ENCODE data around the gene COL24A1.

The COL24A1 gene

GRCh38 chr1:86015375-86015774 lies 141.2 kb downstream of the COL24A1 start:
- DNase-seq, result no peak
- H3K36me3 ChIP-seq (ENCODE audit: control insufficient read depth, insufficient read depth, low read length), result no peaks in the 10 kb centered on the region
- no peaks in the 10 kb centered on the region for H3K9me3 ChIP-seq (ENCODE audit: control insufficient read depth, low read length)
- H3K27ac ChIP-seq (ENCODE audit: insufficient read depth, low read length, poor library complexity, severe bottlenecking), result no peak overlapping the region
- H3K27me3 ChIP-seq (replicated peaks; ENCODE audit: control insufficient read depth, insufficient read depth, low read length, poor library complexity, severe bottlenecking), result no peaks in the 10 kb centered on the region
- no peaks in the 10 kb centered on the region for H3K4me1 ChIP-seq (ENCODE audit: control insufficient read depth, insufficient read depth, low read length, poor library complexity, severe bottlenecking)
- H3K4me3 ChIP-seq (ENCODE audit: insufficient read depth, low read depth, low read length, poor library complexity, severe bottlenecking), result no peak overlapping the region

DNA sequence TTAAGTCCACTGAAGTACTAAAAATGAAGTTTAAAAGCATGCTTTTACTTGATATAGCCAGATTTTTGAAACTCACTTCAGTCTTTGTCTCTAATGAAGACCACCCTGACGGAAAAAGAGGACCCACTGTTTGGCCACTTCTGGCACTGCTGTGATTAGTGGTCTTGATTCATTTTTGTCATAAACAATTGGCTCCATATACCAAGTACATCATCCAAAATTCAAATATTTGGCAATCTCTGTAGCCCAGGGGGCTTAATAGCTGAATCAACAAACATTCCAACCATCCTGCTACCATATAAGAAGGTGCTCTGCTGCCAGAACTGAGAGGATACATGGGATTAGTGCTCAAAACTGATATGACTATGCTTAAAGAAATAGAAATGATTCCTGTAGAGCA lies 156.0 kb downstream of the COL24A1 start:
- Histone ChIP-seq H3K4me3 (ENCODE audit: insufficient read depth, low read depth, low read length, poor library complexity, severe bottlenecking) (no peak overlapping the region), H3K4me1 (ENCODE audit: control insufficient read depth, insufficient read depth, low read length, poor library complexity, severe bottlenecking) (no peaks in the 10 kb centered on the region), H3K36me3 (ENCODE audit: control insufficient read depth, insufficient read depth, low read length) (no peaks in the 10 kb centered on the region), H3K27me3 (replicated peaks; ENCODE audit: control insufficient read depth, insufficient read depth, low read length, poor library complexity, severe bottlenecking) (no peaks in the 10 kb centered on the region), H3K27ac (ENCODE audit: insufficient read depth, low read length, poor library complexity, severe bottlenecking) (no peak overlapping the region), H3K9me3 (ENCODE audit: control insufficient read depth, low read length) (no peaks in the 10 kb centered on the region)
- no peak for DNase-seq

DNA sequence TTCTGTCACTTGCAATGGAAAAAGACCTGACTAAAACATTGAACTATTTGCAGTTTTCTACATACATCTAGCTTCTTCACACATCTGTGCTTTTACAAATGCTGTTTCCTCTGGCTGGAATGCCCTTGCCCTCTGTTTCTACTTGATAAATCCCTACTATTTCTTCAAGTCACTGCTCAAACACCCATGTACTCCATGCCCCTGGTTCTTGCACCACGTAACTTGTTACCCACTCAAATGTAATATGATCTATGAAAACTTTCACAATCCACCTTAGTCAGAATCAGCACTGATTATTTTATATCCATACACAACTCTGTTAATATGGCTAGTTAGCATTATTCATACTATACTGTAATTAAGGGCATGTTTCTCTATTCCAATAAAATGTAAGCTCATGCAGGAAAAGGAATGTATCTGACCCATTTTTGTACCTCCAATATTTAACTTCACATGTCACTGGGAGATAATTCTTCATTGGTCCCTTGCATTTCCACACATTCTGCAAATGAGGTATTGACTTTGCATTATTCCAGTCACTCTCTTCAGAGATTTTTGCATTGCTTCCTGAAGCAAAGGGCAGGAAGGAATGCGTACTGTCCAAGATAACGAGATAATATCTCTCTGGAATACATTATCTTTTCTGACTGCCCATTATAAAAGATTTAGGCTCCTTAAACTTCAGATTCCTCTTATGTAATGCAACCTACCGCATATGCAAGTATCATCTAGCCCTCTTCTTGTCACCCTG lies 158.3 kb downstream of the COL24A1 start:
- no peaks in the 10 kb centered on the region for H3K36me3 ChIP-seq (ENCODE audit: control insufficient read depth, insufficient read depth, low read length)
- H3K4me3 ChIP-seq (ENCODE audit: insufficient read depth, low read depth, low read length, poor library complexity, severe bottlenecking), result no peak overlapping the region
- H3K9me3 ChIP-seq (ENCODE audit: control insufficient read depth, low read length), result no peaks in the 10 kb centered on the region
- H3K27ac ChIP-seq (ENCODE audit: insufficient read depth, low read length, poor library complexity, severe bottlenecking), result no peak overlapping the region
- H3K27me3 ChIP-seq (replicated peaks; ENCODE audit: control insufficient read depth, insufficient read depth, low read length, poor library complexity, severe bottlenecking), result no peaks in the 10 kb centered on the region
- no peaks in the 10 kb centered on the region for H3K4me1 ChIP-seq (ENCODE audit: control insufficient read depth, insufficient read depth, low read length, poor library complexity, severe bottlenecking)
- no peak for DNase-seq

- Histone ChIP-seq H3K27ac (ENCODE audit: insufficient read depth, low read length, poor library complexity, severe bottlenecking) (no peak overlapping the region), H3K4me1 (ENCODE audit: control insufficient read depth, insufficient read depth, low read length, poor library complexity, severe bottlenecking) (no peaks in the 10 kb centered on the region), H3K9me3 (ENCODE audit: control insufficient read depth, low read length) (no peaks in the 10 kb centered on the region), H3K36me3 (ENCODE audit: control insufficient read depth, insufficient read depth, low read length) (no peaks in the 10 kb centered on the region), H3K4me3 (ENCODE audit: insufficient read depth, low read depth, low read length, poor library complexity, severe bottlenecking) (no peak overlapping the region), H3K27me3 (replicated peaks; ENCODE audit: control insufficient read depth, insufficient read depth, low read length, poor library complexity, severe bottlenecking) (no peaks in the 10 kb centered on the region)
- DNase-seq, result no peak
Observed at GRCh38 chr1:85992791-85993190, 163.8 kb downstream of the COL24A1 start.

DNA sequence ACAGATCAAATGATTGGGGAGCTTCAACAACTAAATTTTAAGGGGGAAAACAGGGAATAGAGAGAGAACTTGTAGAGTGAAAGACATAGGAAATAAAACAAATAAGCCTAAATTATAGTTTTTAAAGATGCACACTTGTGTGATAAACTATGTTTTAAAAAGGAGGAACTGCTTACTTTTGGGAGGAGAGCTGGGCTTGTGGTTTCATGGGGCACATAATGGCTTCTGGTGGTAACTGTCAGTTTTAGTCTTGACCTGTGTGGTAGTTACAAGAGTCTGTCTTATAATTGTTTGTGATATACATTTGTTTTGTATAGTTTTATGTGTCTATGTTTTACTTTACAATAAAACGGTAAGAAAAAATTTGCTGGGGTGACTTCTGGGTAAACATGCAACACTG lies 165.3 kb downstream of the COL24A1 start:
- Histone ChIP-seq H3K4me1 (ENCODE audit: control insufficient read depth, insufficient read depth, low read length, poor library complexity, severe bottlenecking) (no peaks in the 10 kb centered on the region), H3K4me3 (ENCODE audit: insufficient read depth, low read depth, low read length, poor library complexity, severe bottlenecking) (no peak overlapping the region), H3K27ac (ENCODE audit: insufficient read depth, low read length, poor library complexity, severe bottlenecking) (no peak overlapping the region)

DNA sequence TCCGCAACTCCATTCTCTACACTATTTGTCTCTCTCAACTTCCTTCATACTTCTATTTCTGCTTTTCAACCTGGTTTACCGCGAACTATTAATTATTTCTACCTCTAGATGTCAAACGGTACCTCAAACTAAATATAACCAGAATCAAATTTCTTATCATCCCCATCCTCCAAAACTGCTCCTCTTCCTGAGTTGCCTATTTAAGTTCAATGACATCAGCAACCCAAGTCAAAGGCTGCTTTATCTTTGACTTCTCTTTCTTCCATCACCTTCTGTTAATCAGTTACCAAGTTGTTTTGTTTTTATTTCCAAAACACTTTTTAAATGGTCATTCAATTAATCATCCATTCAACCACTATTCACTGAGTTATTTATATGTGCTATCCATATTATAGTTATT lies 171.9 kb downstream of the COL24A1 start:
- H3K36me3 ChIP-seq (ENCODE audit: control insufficient read depth, insufficient read depth, low read length), result no peaks in the 10 kb centered on the region
- H3K9me3 ChIP-seq (ENCODE audit: control insufficient read depth, low read length), result no peaks in the 10 kb centered on the region
- DNase-seq, result no peak
- H3K27ac ChIP-seq (ENCODE audit: insufficient read depth, low read length, poor library complexity, severe bottlenecking), result no peak overlapping the region
- no peaks in the 10 kb centered on the region for H3K27me3 ChIP-seq (replicated peaks; ENCODE audit: control insufficient read depth, insufficient read depth, low read length, poor library complexity, severe bottlenecking)
- H3K4me3 ChIP-seq (ENCODE audit: insufficient read depth, low read depth, low read length, poor library complexity, severe bottlenecking), result no peak overlapping the region
- H3K4me1 ChIP-seq (ENCODE audit: control insufficient read depth, insufficient read depth, low read length, poor library complexity, severe bottlenecking), result no peaks in the 10 kb centered on the region

More for the DNA sequence above, 165.3 kb downstream of the COL24A1 start:
- DNase-seq, result no peak
- Histone ChIP-seq H3K9me3 (ENCODE audit: control insufficient read depth, low read length) (no peaks in the 10 kb centered on the region), H3K36me3 (ENCODE audit: control insufficient read depth, insufficient read depth, low read length) (no peaks in the 10 kb centered on the region), H3K27me3 (replicated peaks; ENCODE audit: control insufficient read depth, insufficient read depth, low read length, poor library complexity, severe bottlenecking) (no peaks in the 10 kb centered on the region)

GRCh38 chr1:85983316-85983715 lies 173.3 kb downstream of the COL24A1 start:
- no peak for DNase-seq
- H3K4me3 ChIP-seq (ENCODE audit: insufficient read depth, low read depth, low read length, poor library complexity, severe bottlenecking), result no peak overlapping the region

DNA sequence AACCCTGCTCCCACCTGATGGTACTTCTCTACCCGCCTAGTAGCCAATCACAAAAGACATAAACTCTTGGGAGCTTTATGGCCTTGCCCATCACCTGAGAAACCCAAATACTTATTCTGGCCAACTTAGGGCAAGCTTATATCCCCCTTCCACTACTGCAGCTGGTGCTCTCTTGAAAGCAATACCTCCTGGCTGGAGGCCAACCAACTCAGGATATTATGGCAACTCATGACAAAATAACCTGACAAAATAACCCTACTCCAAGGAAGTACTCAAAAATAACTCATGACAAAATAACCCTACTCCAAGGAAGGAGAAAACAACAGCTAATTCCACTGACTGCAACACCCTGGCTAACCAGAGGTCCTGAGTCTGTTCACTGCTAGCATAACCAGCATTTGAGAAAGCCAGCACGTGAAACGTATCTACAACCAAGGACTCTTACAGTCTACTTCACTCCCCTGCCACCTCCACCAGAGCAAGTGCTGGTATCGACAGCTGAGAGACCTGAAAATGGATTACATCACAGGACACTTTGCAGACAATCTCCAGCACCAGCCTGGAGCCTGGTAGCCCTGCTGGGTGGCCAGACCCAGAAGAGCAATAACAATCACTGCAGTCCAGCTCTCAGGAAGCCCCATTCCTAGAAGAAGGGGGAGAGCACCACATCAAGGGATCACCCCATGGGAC lies 179.9 kb downstream of the COL24A1 start:
- no peaks in the 10 kb centered on the region for H3K4me1 ChIP-seq (ENCODE audit: control insufficient read depth, insufficient read depth, low read length, poor library complexity, severe bottlenecking)
- H3K27me3 ChIP-seq (replicated peaks; ENCODE audit: control insufficient read depth, insufficient read depth, low read length, poor library complexity, severe bottlenecking), result no peaks in the 10 kb centered on the region
- DNase-seq, result no peak
- H3K27ac ChIP-seq (ENCODE audit: insufficient read depth, low read length, poor library complexity, severe bottlenecking), result no peak overlapping the region
- H3K9me3 ChIP-seq (ENCODE audit: control insufficient read depth, low read length), result no peaks in the 10 kb centered on the region
- no peaks in the 10 kb centered on the region for H3K36me3 ChIP-seq (ENCODE audit: control insufficient read depth, insufficient read depth, low read length)
- no peak overlapping the region for H3K4me3 ChIP-seq (ENCODE audit: insufficient read depth, low read depth, low read length, poor library complexity, severe bottlenecking)

More at GRCh38 chr1:85983316-85983715, 173.3 kb downstream of the COL24A1 start:
- H3K4me1 ChIP-seq (ENCODE audit: control insufficient read depth, insufficient read depth, low read length, poor library complexity, severe bottlenecking), result no peaks in the 10 kb centered on the region
- no peaks in the 10 kb centered on the region for H3K27me3 ChIP-seq (replicated peaks; ENCODE audit: control insufficient read depth, insufficient read depth, low read length, poor library complexity, severe bottlenecking)
- H3K36me3 ChIP-seq (ENCODE audit: control insufficient read depth, insufficient read depth, low read length), result no peaks in the 10 kb centered on the region
- H3K9me3 ChIP-seq (ENCODE audit: control insufficient read depth, low read length), result no peaks in the 10 kb centered on the region
- H3K27ac ChIP-seq (ENCODE audit: insufficient read depth, low read length, poor library complexity, severe bottlenecking), result no peak overlapping the region

DNA sequence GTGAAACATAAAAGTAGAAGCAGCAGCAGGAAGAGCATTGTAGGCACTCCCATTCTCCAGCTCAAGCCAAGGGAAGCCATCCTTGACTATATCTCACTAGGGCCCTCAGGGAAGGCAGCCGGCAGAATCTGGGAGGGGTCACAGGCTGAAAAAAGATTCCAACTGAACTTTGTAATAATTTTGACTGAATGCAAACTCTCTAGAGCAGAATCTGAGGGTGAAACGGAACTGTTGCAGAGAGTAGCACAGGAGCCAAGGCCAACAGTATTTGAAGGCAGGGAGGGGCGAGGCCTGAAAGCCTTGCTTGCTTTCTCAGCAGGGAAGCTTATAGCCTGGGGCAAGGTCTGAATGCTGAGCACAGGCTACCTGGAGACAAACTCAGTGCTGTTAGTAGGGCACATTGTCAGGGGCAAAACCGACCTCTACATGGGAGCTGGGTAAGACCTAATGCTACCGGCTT lies 180.6 kb downstream of the COL24A1 start:
- no peaks in the 10 kb centered on the region for H3K27me3 ChIP-seq (replicated peaks; ENCODE audit: control insufficient read depth, insufficient read depth, low read length, poor library complexity, severe bottlenecking)
- DNase-seq, result no peak
- H3K9me3 ChIP-seq (ENCODE audit: control insufficient read depth, low read length), result no peaks in the 10 kb centered on the region
- no peak overlapping the region for H3K4me3 ChIP-seq (ENCODE audit: insufficient read depth, low read depth, low read length, poor library complexity, severe bottlenecking)
- no peaks in the 10 kb centered on the region for H3K4me1 ChIP-seq (ENCODE audit: control insufficient read depth, insufficient read depth, low read length, poor library complexity, severe bottlenecking)
- no peak overlapping the region for H3K27ac ChIP-seq (ENCODE audit: insufficient read depth, low read length, poor library complexity, severe bottlenecking)
- no peaks in the 10 kb centered on the region for H3K36me3 ChIP-seq (ENCODE audit: control insufficient read depth, insufficient read depth, low read length)

DNA sequence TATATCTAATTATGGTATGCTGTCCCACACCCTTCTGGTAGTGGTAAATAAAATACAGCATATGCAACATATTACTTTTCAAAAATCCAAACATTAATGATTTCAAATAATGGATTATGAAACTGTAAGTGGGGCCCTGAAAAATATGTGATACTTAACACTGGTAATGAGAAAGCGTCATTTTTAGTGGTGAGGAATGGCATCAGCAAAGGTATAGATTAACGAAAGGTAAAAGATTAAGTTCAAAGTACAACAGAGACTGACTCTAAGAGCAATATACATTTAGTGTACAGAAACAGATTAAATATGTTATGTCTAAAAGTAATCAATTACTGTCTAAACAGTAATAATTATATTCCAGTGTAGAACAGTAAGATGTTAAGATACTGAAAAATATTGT lies 194.1 kb downstream of the COL24A1 start:
- Histone ChIP-seq H3K9me3 (ENCODE audit: control insufficient read depth, low read length) (no peaks in the 10 kb centered on the region), H3K4me1 (ENCODE audit: control insufficient read depth, insufficient read depth, low read length, poor library complexity, severe bottlenecking) (no peaks in the 10 kb centered on the region), H3K27me3 (replicated peaks; ENCODE audit: control insufficient read depth, insufficient read depth, low read length, poor library complexity, severe bottlenecking) (no peaks in the 10 kb centered on the region), H3K36me3 (ENCODE audit: control insufficient read depth, insufficient read depth, low read length) (no peaks in the 10 kb centered on the region), H3K27ac (ENCODE audit: insufficient read depth, low read length, poor library complexity, severe bottlenecking) (no peak overlapping the region), H3K4me3 (ENCODE audit: insufficient read depth, low read depth, low read length, poor library complexity, severe bottlenecking) (no peak overlapping the region)
- no peak for DNase-seq

Measured in effector memory CD4-positive, alpha-beta T cell (primary cell).